SU-DHL-6 (cell line): ENCODE data around the gene KLHL29.

Experiments used
- EZH2phosphoT487 ChIP-seq: fragments of 200-600 bp; sonication (generic), shearing (Covaris generic); conservative IDR thresholded peaks from 2 replicates; pipeline ENCODE4 v1.6.1; 2018; ENCODE audit warnings: mild to moderate bottlenecking, antibody characterized with exemption, low read length, moderate library complexity, mixed read lengths
- TF ChIP-seq, protein P1 (sequence below): fragments of 200-600 bp; sonication (generic); IDR thresholded peaks from one replicate; pipeline ENCODE4 v1.5.1; 2017; ENCODE audit warnings: antibody characterized with exemption, mild to moderate bottlenecking, low read length, moderate library complexity; ENCODE audit not compliant: insufficient read depth, poor library complexity, severe bottlenecking

DNA sequence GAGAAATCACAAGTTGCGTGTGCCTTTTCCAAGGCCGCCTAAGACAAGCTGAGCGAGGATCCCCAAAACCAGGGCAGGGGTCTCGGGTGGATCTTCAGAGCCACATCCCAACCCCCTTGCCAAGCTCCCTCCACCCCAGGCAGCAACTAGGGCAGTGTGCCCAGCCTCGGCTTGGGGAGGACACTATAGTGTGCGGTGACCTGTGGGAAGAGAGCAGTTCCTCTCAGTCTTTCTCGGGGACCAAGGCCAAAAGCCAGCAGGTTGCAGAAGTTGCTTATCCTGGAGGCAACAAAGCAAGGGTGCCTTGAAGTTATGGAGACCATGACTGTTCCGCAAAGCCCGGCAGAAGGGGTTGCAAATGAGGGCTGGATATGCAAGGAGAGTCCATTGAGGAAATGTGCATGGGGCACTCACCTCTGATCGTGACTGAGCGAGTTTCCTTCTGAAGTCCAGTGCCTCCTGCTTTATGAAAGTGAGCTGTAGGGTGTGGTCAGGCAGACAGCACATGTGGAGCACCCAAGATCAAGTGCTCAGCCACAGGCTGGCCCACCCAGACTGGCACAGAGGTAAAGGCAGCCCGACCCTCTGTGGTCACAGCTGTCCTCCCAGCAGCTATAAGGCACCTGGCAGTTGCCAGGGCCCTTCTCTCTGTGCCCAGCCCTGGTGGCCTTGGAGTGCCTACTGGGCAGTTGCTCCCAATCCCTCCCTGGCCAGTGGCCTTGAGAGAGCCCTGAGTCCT is 281.4 kb downstream of the KLHL29 start:
- TF ChIP-seq, protein P1, sequence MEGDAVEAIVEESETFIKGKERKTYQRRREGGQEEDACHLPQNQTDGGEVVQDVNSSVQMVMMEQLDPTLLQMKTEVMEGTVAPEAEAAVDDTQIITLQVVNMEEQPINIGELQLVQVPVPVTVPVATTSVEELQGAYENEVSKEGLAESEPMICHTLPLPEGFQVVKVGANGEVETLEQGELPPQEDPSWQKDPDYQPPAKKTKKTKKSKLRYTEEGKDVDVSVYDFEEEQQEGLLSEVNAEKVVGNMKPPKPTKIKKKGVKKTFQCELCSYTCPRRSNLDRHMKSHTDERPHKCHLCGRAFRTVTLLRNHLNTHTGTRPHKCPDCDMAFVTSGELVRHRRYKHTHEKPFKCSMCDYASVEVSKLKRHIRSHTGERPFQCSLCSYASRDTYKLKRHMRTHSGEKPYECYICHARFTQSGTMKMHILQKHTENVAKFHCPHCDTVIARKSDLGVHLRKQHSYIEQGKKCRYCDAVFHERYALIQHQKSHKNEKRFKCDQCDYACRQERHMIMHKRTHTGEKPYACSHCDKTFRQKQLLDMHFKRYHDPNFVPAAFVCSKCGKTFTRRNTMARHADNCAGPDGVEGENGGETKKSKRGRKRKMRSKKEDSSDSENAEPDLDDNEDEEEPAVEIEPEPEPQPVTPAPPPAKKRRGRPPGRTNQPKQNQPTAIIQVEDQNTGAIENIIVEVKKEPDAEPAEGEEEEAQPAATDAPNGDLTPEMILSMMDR, result no peak
- TF ChIP-seq EZH2phosphoT487, result no peak
